ENCODE data around the gene TGFBR1.

Gene TGFBR1

GRCh38 chr9:99169982-99170761, 65.3 kb downstream of the TGFBR1 start:
- 0 out of 2 replicates have a peak, but pooled peaks have one; percentile 37 for TF ChIP-seq TRIM28 (IDR thresholded peaks at IDR 0.05; ENCODE audit: borderline replicate concordance, low read length)
- 0 out of 2 replicates have a peak, but pooled peaks have one; percentile 36 for TF ChIP-seq IKZF3 (tag by site-specific recombination; IDR thresholded peaks at IDR 0.05)
- no peak for TF ChIP-seq ZNF473 (tag by site-specific recombination; IDR thresholded peaks at IDR 0.05)
- 0 out of 2 replicates have a peak, but pooled peaks have one; percentile 22 for TF ChIP-seq ZBTB8A (tag by site-specific recombination; IDR thresholded peaks at IDR 0.05)
- no peak for TF ChIP-seq KLF8 (tag by site-specific recombination; IDR thresholded peaks at IDR 0.05)
- TF ChIP-seq WT1 (tag by site-specific recombination; IDR thresholded peaks at IDR 0.05) = peak; percentile 78
- TF ChIP-seq MZF1 (tag by site-specific recombination; IDR thresholded peaks at IDR 0.05; ENCODE audit: borderline replicate concordance) = no peak
- 0 out of 2 replicates have a peak, but pooled peaks have one; percentile 17 for TF ChIP-seq PRDM6 (tag by site-specific recombination; IDR thresholded peaks at IDR 0.05)
- TF ChIP-seq ZNF843 (tag by site-specific recombination; IDR thresholded peaks at IDR 0.05) = 0 out of 2 replicates have a peak, but pooled peaks have one; percentile 39
- peak; percentile 35; the same call in 1 of the 2 replicates for TF ChIP-seq EGR2 (tag by site-specific recombination; IDR thresholded peaks at IDR 0.05; ENCODE audit: low read depth)
- TF ChIP-seq ZNF626 (tag by site-specific recombination; IDR thresholded peaks at IDR 0.05) = no peak
- TF ChIP-seq OSR2 (tag by site-specific recombination; IDR thresholded peaks at IDR 0.05) = 0 out of 2 replicates have a peak, but pooled peaks have one; percentile 34
- 0 out of 2 replicates have a peak, but pooled peaks have one; percentile 30 for TF ChIP-seq YY1 (tag by site-specific recombination; IDR thresholded peaks at IDR 0.05)
- TF ChIP-seq ZBTB17 (tag by site-specific recombination; IDR thresholded peaks at IDR 0.05) = peak; percentile 67
- peak; percentile 69 for TF ChIP-seq ZIC2 (tag by site-specific recombination; IDR thresholded peaks at IDR 0.05)
- TF ChIP-seq ZFP41 (tag by site-specific recombination; IDR thresholded peaks at IDR 0.05; ENCODE audit: borderline replicate concordance) = no peak
- no peak for TF ChIP-seq PRDM4 (tag by site-specific recombination; IDR thresholded peaks at IDR 0.05)
- TF ChIP-seq ZNF561 (tag by site-specific recombination; IDR thresholded peaks at IDR 0.05; ENCODE audit: borderline replicate concordance) = no peak
- peak; percentile 63 for TF ChIP-seq FEZF1 (tag by site-specific recombination; IDR thresholded peaks at IDR 0.05)
- peak; percentile 40 for TF ChIP-seq ZNF341 (tag by site-specific recombination; IDR thresholded peaks at IDR 0.05; ENCODE audit: low read depth)
- peak; percentile 56 for TF ChIP-seq ZFHX2 (tag by site-specific recombination; conservative IDR thresholded peaks at IDR 0.05)
- TF ChIP-seq SP7 (tag by site-specific recombination; IDR thresholded peaks at IDR 0.05) = peak; percentile 95
- TF ChIP-seq ZNF114 (tag by site-specific recombination; IDR thresholded peaks at IDR 0.05) = no peak
- no peak for TF ChIP-seq ZNF221 (tag by site-specific recombination; IDR thresholded peaks at IDR 0.05; ENCODE audit: borderline replicate concordance)
- ChIA-PET CTCF (no interaction called here), POLR2A (no interaction called here)
- Histone ChIP-seq H3K36me3 (ENCODE audit: control insufficient read depth in 2 of 2, insufficient read depth in 1 of 2, low read length in 2 of 2) (no peaks in the 10 kb centered on the region), H3K4me3 (ENCODE audit: low read depth, low read length) (no peak overlapping the region), H3K27ac (ENCODE audit: extremely low read depth, low read depth, low read length) (no peak overlapping the region), H3K9me3 (ENCODE audit: control insufficient read depth, insufficient read depth, low read depth, low read length) (no peaks in the 10 kb centered on the region), H3K4me1 (ENCODE audit: control insufficient read depth, insufficient read depth, low read length) (no peaks in the 10 kb centered on the region)

All from HEK293 (cell line).